ENCODE measurements around the gene CXCR1. TPM values are rescaled to one million over a fixed set of nuclear protein-coding genes. Genes with fewer than 3 reads are reported as not detected.

CXCR1 gene
- total RNA-seq, 1 experiment from 2014 or later = not detected

GRCh38 chr2:218209078-218209477 is 42.3 kb upstream of the CXCR1 start:
- intact Hi-C loops (cut with micrococcal nuclease; ENCODE audit: unreplicated experiment) = no loop called here
- TF ChIP-seq CTCF (conservative IDR thresholded peaks at IDR 0.05; ENCODE audit: low read depth, low read length) (no peak), EZH2 (IDR thresholded peaks at IDR 0.05; ENCODE audit: borderline replicate concordance, low read depth, low read length, poor library complexity, severe bottlenecking) (no peak)
- Histone ChIP-seq H3K27me3 (replicated peaks; ENCODE audit: insufficient read depth, low read depth, low read length, poor library complexity) (no peaks in the 10 kb centered on the region), H3K36me3 (ENCODE audit: insufficient read depth, low read length, poor library complexity, severe bottlenecking) (no peaks in the 10 kb centered on the region), H3K27ac (ENCODE audit: low read depth, low read length, poor library complexity, severe bottlenecking) (no peak overlapping the region), H3K4me1 (ENCODE audit: insufficient read depth, low read length, poor library complexity, severe bottlenecking) (no peaks in the 10 kb centered on the region), H3K9me3 (ENCODE audit: low read depth, low read length, poor library complexity, severe bottlenecking) (peaks cover 11% of the 10 kb centered on the region), H3K4me3 (ENCODE audit: low read depth, low read length, poor library complexity, severe bottlenecking) (no peak overlapping the region)
- BruUV-seq (replicated peaks) = no TSS peak
- CTCF ChIA-PET = no interaction called here
- no peak for DNase-seq (ENCODE audit: low spot score)
- POLR2A ChIA-PET (ENCODE audit: low non-redundant PET) = interaction anchor here (0.6 kb wide), 1 partner anchor 1433 kb away, joined by 4 read pairs; no protein-coding TSS in a partner anchor

- Histone ChIP-seq H3K27ac (ENCODE audit: low read depth, low read length, poor library complexity, severe bottlenecking) (no peak overlapping the region), H3K36me3 (ENCODE audit: insufficient read depth, low read length, poor library complexity, severe bottlenecking) (no peaks in the 10 kb centered on the region), H3K4me1 (ENCODE audit: insufficient read depth, low read length, poor library complexity, severe bottlenecking) (no peaks in the 10 kb centered on the region), H3K27me3 (replicated peaks; ENCODE audit: insufficient read depth, low read depth, low read length, poor library complexity) (no peaks in the 10 kb centered on the region), H3K9me3 (ENCODE audit: low read depth, low read length, poor library complexity, severe bottlenecking) (no peaks in the 10 kb centered on the region), H3K4me3 (ENCODE audit: low read depth, low read length, poor library complexity, severe bottlenecking) (no peak overlapping the region)
- DNase-seq (ENCODE audit: low spot score) = no peak
- no peak for TF ChIP-seq EZH2 (IDR thresholded peaks at IDR 0.05; ENCODE audit: borderline replicate concordance, low read depth, low read length, poor library complexity, severe bottlenecking)
- no peak for TF ChIP-seq CTCF (conservative IDR thresholded peaks at IDR 0.05; ENCODE audit: low read depth, low read length)
- POLR2A ChIA-PET (ENCODE audit: low non-redundant PET) = no interaction called here
- CTCF ChIA-PET = no interaction called here
- no TSS peak for BruUV-seq (replicated peaks)
- intact Hi-C loops (cut with micrococcal nuclease; ENCODE audit: unreplicated experiment) = no loop called here
Observed at GRCh38 chr2:218202266-218202665, 35.5 kb upstream of the CXCR1 start.

GRCh38 chr2:218196974-218197373 is 30.2 kb upstream of the CXCR1 start:
- H3K27ac ChIP-seq (ENCODE audit: low read depth, low read length, poor library complexity, severe bottlenecking) = no peak overlapping the region
- no TSS peak for BruUV-seq (replicated peaks)
- H3K4me3 ChIP-seq (ENCODE audit: low read depth, low read length, poor library complexity, severe bottlenecking) = no peak overlapping the region
- CTCF ChIA-PET = no interaction called here
- no peak for TF ChIP-seq EZH2 (IDR thresholded peaks at IDR 0.05; ENCODE audit: borderline replicate concordance, low read depth, low read length, poor library complexity, severe bottlenecking)
- no peak for TF ChIP-seq CTCF (conservative IDR thresholded peaks at IDR 0.05; ENCODE audit: low read depth, low read length)
- no peaks in the 10 kb centered on the region for H3K9me3 ChIP-seq (ENCODE audit: low read depth, low read length, poor library complexity, severe bottlenecking)
- no peaks in the 10 kb centered on the region for H3K4me1 ChIP-seq (ENCODE audit: insufficient read depth, low read length, poor library complexity, severe bottlenecking)
- H3K27me3 ChIP-seq (replicated peaks; ENCODE audit: insufficient read depth, low read depth, low read length, poor library complexity) = no peaks in the 10 kb centered on the region
- intact Hi-C loops (cut with micrococcal nuclease; ENCODE audit: unreplicated experiment) = no loop called here
- no peaks in the 10 kb centered on the region for H3K36me3 ChIP-seq (ENCODE audit: insufficient read depth, low read length, poor library complexity, severe bottlenecking)
- DNase-seq (ENCODE audit: low spot score) = no peak
- POLR2A ChIA-PET (ENCODE audit: low non-redundant PET) = no interaction called here
